ENCODE results near the gene TCIRG1. TPM values are rescaled to one million over a fixed set of nuclear protein-coding genes. Genes with fewer than 3 reads are reported as not detected.
A peak's percentile ranks its signal among the peaks of the same experiment; 100 is the strongest.

Gene TCIRG1
- total and polyA plus RNA-seq, 2 experiments from 2014 or later: 77.4 to 125 TPM

- Histone ChIP-seq H3K27ac (peak overlapping the region; percentile 57), H3K79me2 (peaks cover 3% of the 10 kb centered on the region), H2AFZ (no peak overlapping the region), H3K4me2 (peak overlapping the region; percentile 25), H3K9me3 (ENCODE audit: low read depth) (no peaks in the 10 kb centered on the region), H3K4me1 (ENCODE audit: insufficient read depth) (peaks cover 18% of the 10 kb centered on the region), H3K9me2 (replicated peaks; ENCODE audit: insufficient read depth) (no peaks in the 10 kb centered on the region), H3K36me3 (replicated peaks; ENCODE audit: insufficient read depth, low read depth) (no peaks in the 10 kb centered on the region), H3K27me3 (no peaks in the 10 kb centered on the region), H3K4me3 (no peak overlapping the region), H4K20me1 (ENCODE audit: insufficient read depth, poor library complexity, severe bottlenecking) (no peaks in the 10 kb centered on the region)
- peak; percentile 74 for DNase-seq (ENCODE audit: low spot score)
- TF ChIP-seq EZH2 (IDR thresholded peaks at IDR 0.05; ENCODE audit: borderline replicate concordance): no peak
- TF ChIP-seq EZH2phosphoT487 (IDR thresholded peaks at IDR 0.05; ENCODE audit: low read depth, severe bottlenecking, unreplicated experiment): no peak
- TF ChIP-seq CTCF (IDR thresholded peaks at IDR 0.05; ENCODE audit: poor library complexity): no peak
- whole genome bisulfite sequencing (ENCODE audit: low lambda C conversion rate, missing lambda C conversion rate): 87% methylated on average over 19 of the region's 36 CpGs
Observed at GRCh38 chr11:68043349-68044144, 4.7 kb downstream of the TCIRG1 start.

- Histone ChIP-seq H3K36me3 (replicated peaks; ENCODE audit: insufficient read depth, low read depth) (no peaks in the 10 kb centered on the region), H3K9me3 (ENCODE audit: low read depth) (no peaks in the 10 kb centered on the region), H2AFZ (no peak overlapping the region), H3K4me1 (ENCODE audit: insufficient read depth) (peaks cover 14% of the 10 kb centered on the region), H3K4me3 (no peak overlapping the region), H3K4me2 (peak overlapping the region; percentile 25), H4K20me1 (ENCODE audit: insufficient read depth, poor library complexity, severe bottlenecking) (no peaks in the 10 kb centered on the region), H3K27ac (no peak overlapping the region), H3K79me2 (peaks cover 3% of the 10 kb centered on the region), H3K27me3 (no peaks in the 10 kb centered on the region), H3K9me2 (replicated peaks; ENCODE audit: insufficient read depth) (no peaks in the 10 kb centered on the region)
- DNase-seq (ENCODE audit: low spot score): no peak
- 88% methylated on average over 24 of the region's 24 CpGs for WGBS (ENCODE audit: low lambda C conversion rate, missing lambda C conversion rate)
- no peak for TF ChIP-seq EZH2phosphoT487 (IDR thresholded peaks at IDR 0.05; ENCODE audit: low read depth, severe bottlenecking, unreplicated experiment)
- no peak for TF ChIP-seq CTCF (IDR thresholded peaks at IDR 0.05; ENCODE audit: poor library complexity)
- TF ChIP-seq EZH2 (IDR thresholded peaks at IDR 0.05; ENCODE audit: borderline replicate concordance): no peak
Observed at GRCh38 chr11:68044145-68044813, 5.5 kb downstream of the TCIRG1 start.

GRCh38 chr11:68044898-68045351, 6.1 kb downstream of the TCIRG1 start:
- DNase-seq (ENCODE audit: low spot score): no peak
- Histone ChIP-seq H2AFZ (no peak overlapping the region), H3K36me3 (replicated peaks; ENCODE audit: insufficient read depth, low read depth) (no peaks in the 10 kb centered on the region), H3K4me1 (ENCODE audit: insufficient read depth) (peaks cover 10% of the 10 kb centered on the region), H4K20me1 (ENCODE audit: insufficient read depth, poor library complexity, severe bottlenecking) (no peaks in the 10 kb centered on the region), H3K27ac (no peak overlapping the region), H3K27me3 (no peaks in the 10 kb centered on the region), H3K9me2 (replicated peaks; ENCODE audit: insufficient read depth) (no peaks in the 10 kb centered on the region), H3K9me3 (ENCODE audit: low read depth) (no peaks in the 10 kb centered on the region), H3K79me2 (peaks cover 3% of the 10 kb centered on the region), H3K4me2 (no peak overlapping the region), H3K4me3 (no peak overlapping the region)
- TF ChIP-seq EZH2 (IDR thresholded peaks at IDR 0.05; ENCODE audit: borderline replicate concordance) (no peak), EZH2phosphoT487 (IDR thresholded peaks at IDR 0.05; ENCODE audit: low read depth, severe bottlenecking, unreplicated experiment) (no peak), CTCF (IDR thresholded peaks at IDR 0.05; ENCODE audit: poor library complexity) (no peak)
- WGBS (ENCODE audit: low lambda C conversion rate, missing lambda C conversion rate): 96% methylated on average over 18 of the region's 18 CpGs

Data from hepatocyte (in vitro differentiated cells).